HepG2 (cell line): ENCODE results near the gene CFAP100. TPM values are rescaled to one million over a fixed set of nuclear protein-coding genes. Genes with fewer than 3 reads are reported as not detected.

Experiments
- ATAC-seq: fragments of 200-7000 bp; cut with Tn5 transposase; 3 replicates; pipeline ENCODE4 v1.9.1; 2020; ENCODE audit warnings: mild to moderate bottlenecking, moderate library complexity
- BruUV-seq: library from RNA; stranded (reverse); fragments of 400-500 nt; replicated peaks from 2 replicates; lab custom pipeline; 2021; lab: Mats Ljungman, UMichigan
- CTCF ChIA-PET: fragments of 300-600 bp; formaldehyde crosslinking; extraction: SDS; loops from one replicate; lab custom pipeline; 2021; ENCODE audit warnings: low total read pairs, inconsistent platforms, low intra/inter-chr PET ratio; lab: Yijun Ruan, JAX
- POLR2A ChIA-PET: fragments of 350-600 bp; sonication (Branson Sonifier 250); formaldehyde crosslinking; loops from one replicate; lab custom pipeline; 2020; ENCODE audit warnings: antibody characterized with exemption, inconsistent platforms; lab: Yijun Ruan, JAX
- DNase-seq: peaks from one replicate; pipeline ENCODE4 v3.0.0-alpha.2; 2015; ENCODE audit warnings: low spot score
- FAIRE-seq: peaks from 3 replicates; lab custom pipeline; 2011; peaks lifted over from hg19 to GRCh38; lab: Jason Lieb, UNC
- H2AFZ ChIP-seq: one replicate; pipeline ENCODE4 v1.6.1; 2011; ENCODE audit warnings: low read length, inconsistent platforms
- H3K27ac ChIP-seq: fragments of 300-600 bp; 3 replicates; pipeline ENCODE4 v1.8.0; 2011; ENCODE audit warnings: mixed run types, mild to moderate bottlenecking, mixed read lengths, low read length, inconsistent platforms; ENCODE audit not compliant: insufficient read depth; ENCODE audit errors: extremely low read length
- H3K27me3 ChIP-seq, 2 experiments: fragments of 200-600 bp in 1 of 2; 2 replicates in 1 of 2; 3 replicates in 1 of 2; pipeline versions ENCODE4 v1.6.0 to v1.8.0; 2011; ENCODE audit warnings: low read length in 2 of 2, mild to moderate bottlenecking in 2 of 2, moderate library complexity in 2 of 2, inconsistent platforms in 1 of 2; ENCODE audit not compliant: insufficient read depth in 2 of 2, control insufficient read depth in 1 of 2
- H3K36me3 ChIP-seq, 2 experiments: fragments of 200-600 bp in 1 of 2; replicated peaks in 1 of 2; 2 replicates in 1 of 2; 3 replicates in 1 of 2; pipeline versions ENCODE4 v1.5.1 to v1.8.0; 2011; ENCODE audit warnings: low read length in 2 of 2, inconsistent platforms in 1 of 2; ENCODE audit not compliant: insufficient read depth in 2 of 2, control insufficient read depth in 1 of 2
- H3K4me1 ChIP-seq: 2 replicates; pipeline ENCODE4 v1.5.1; 2012; ENCODE audit warnings: low read length, inconsistent platforms; ENCODE audit not compliant: insufficient read depth
- H3K4me2 ChIP-seq: 2 replicates; pipeline ENCODE4 v1.6.0; 2011; ENCODE audit warnings: low read depth, low read length, inconsistent platforms
- H3K4me3 ChIP-seq, 3 experiments: fragments of 200-600 bp in 1 of 3; sonication (generic), shearing (Covaris generic) in 1 of 3; replicated peaks in 1 of 3; 2 replicates each; pipeline ENCODE4 v1.5.1; 2011 to 2016; ENCODE audit warnings: low read length in 3 of 3, inconsistent platforms in 2 of 3, low read depth in 2 of 3, mild to moderate bottlenecking in 2 of 3, control low read depth in 1 of 3, mixed read lengths in 1 of 3; ENCODE audit not compliant: insufficient read depth in 1 of 3
- H3K79me2 ChIP-seq: one replicate; pipeline ENCODE4 v1.6.1; 2011; ENCODE audit warnings: low read length, inconsistent platforms; ENCODE audit not compliant: insufficient read depth
- H3K9ac ChIP-seq: 2 replicates; pipeline ENCODE4 v1.6.0; 2011; ENCODE audit warnings: mild to moderate bottlenecking, low read depth, low read length, inconsistent platforms; ENCODE audit not compliant: insufficient read depth
- H3K9me3 ChIP-seq: 2 replicates; pipeline ENCODE4 v1.5.1; 2012; ENCODE audit warnings: mild to moderate bottlenecking, low read length
- H4K20me1 ChIP-seq: 2 replicates; pipeline ENCODE4 v1.6.0; 2011; ENCODE audit warnings: inconsistent platforms, mild to moderate bottlenecking, low read length, moderate library complexity; ENCODE audit not compliant: insufficient read depth
- EED ChIP-seq: sonication (generic); formaldehyde crosslinking; IDR thresholded peaks from 2 replicates; pipeline ENCODE4 v1.5.0; 2020; ENCODE audit warnings: mild to moderate bottlenecking, missing genetic modification reagents
- KAT2B ChIP-seq: fragments of 150-350 bp; IDR thresholded peaks from 2 replicates; pipeline ENCODE4 v1.6.1; 2014; ENCODE audit warnings: low read depth, low read length, borderline replicate concordance
- NR2F1 ChIP-seq, 2 experiments: fragments of 450-650 bp in 1 of 2; formaldehyde crosslinking in 1 of 2; IDR thresholded peaks; 2 replicates each; pipeline versions ENCODE4 v1.5.0 to v1.6.1; 2016 to 2020; ENCODE audit warnings: mild to moderate bottlenecking in 1 of 2, missing compliant biosample characterization in 1 of 2, missing genetic modification reagents in 1 of 2, moderate library complexity in 1 of 2
- ZNF317 ChIP-seq: sonication (generic); formaldehyde crosslinking; IDR thresholded peaks from 2 replicates; pipeline ENCODE4 v1.5.0; 2020; ENCODE audit warnings: mild to moderate bottlenecking, missing genetic modification reagents
- ZNF34 ChIP-seq: sonication (generic); formaldehyde crosslinking; IDR thresholded peaks from 2 replicates; pipeline ENCODE4 v1.4.0; 2020; ENCODE audit warnings: mild to moderate bottlenecking, missing genetic modification reagents, borderline replicate concordance
- ZNF776 ChIP-seq: sonication (generic); formaldehyde crosslinking; IDR thresholded peaks from 2 replicates; pipeline ENCODE4 v1.4.0; 2020; ENCODE audit warnings: mild to moderate bottlenecking, missing genetic modification reagents
- WGBS: methylation state at CpG from one replicate; pipeline ENCODE4 v1.1.6; 2017; ENCODE audit warnings: low lambda C conversion rate; 5-methylcytosine and 5-hydroxymethylcytosine counted together
- in situ Hi-C: cut with HindIII; loops from 2 replicates; pipeline ENCODE4 v1.10.0; 2017; ENCODE audit warnings: low pct_unique_long_range_greater_than_20kb; ENCODE audit not compliant: extremely low pct_ligation_motif_present
- intact Hi-C: fragments of 100-400 bp; cut with micrococcal nuclease; formaldehyde crosslinking; loops from one replicate; pipeline ENCODE4 v1.10.0; 2022; ENCODE audit not compliant: unreplicated experiment
- polyA plus RNA-seq, 8 experiments: library from polyadenylated mRNA; depleted of rRNA in 3 of 8; stranded (reverse) in 7 of 8; unstranded in 1 of 8; fragments of >200 nt; fragmentation: Illumina TruSeq in 4 of 8; extraction: Trizol in 4 of 8; gene quantifications; 2 replicates each; pipeline versions ENCODE4 v1.2.1 to v1.2.3, GENCODE V29; 2011 to 2016; ENCODE audit warnings: low read depth in 4 of 8, missing spikeins in 1 of 8, mixed read lengths in 1 of 8; ENCODE audit not compliant: insufficient read depth in 1 of 8
- total RNA-seq, 5 experiments: library from RNA; depleted of rRNA; stranded (reverse); fragments of >200 nt; fragmentation: Illumina TruSeq; extraction: Trizol; gene quantifications; 2 replicates each; pipeline ENCODE4 v1.2.3, GENCODE V29; 2016; ENCODE audit warnings: low read depth in 1 of 5
- TF ChIP-seq, protein P1 (sequence below): sonication (generic); formaldehyde crosslinking; IDR thresholded peaks from 2 replicates; pipeline ENCODE4 v1.4.0; 2020; ENCODE audit warnings: mild to moderate bottlenecking, missing genetic modification reagents, borderline replicate concordance

Gene CFAP100
- total and polyA plus RNA-seq, 2 of the 13 experiments (the other 11 are each of a cell fraction or from before 2014, with no cell fraction given), result 0.32 TPM; not detected in 1

DNA sequence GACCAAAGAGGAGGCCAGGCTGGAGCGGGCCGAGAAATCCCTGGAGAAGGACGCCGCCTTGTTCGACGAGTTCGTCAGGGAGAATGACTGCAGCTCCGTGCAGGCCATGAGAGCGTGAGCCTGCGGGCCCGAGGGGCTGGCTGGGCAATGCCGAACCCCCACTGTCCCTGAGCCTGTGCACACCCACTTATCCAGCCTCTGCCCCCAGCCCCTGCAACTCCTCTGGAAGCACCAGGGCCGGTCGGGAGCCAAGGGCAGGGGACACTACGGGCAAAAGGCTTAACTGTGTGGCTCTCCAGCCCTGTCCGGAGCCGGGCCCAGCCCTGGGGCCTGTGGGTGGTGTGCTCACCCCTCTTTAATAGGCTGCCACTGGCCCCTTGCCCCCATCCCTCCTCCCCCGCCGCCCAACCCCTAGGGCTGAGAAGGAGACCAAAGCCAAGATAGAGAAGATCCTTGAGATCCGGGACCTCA is 24.0 kb downstream of the CFAP100 start:
- no peak overlapping the region for H2AFZ ChIP-seq
- H3K4me3 ChIP-seq, result no peak overlapping the region
- no peak overlapping the region for H3K4me2 ChIP-seq
- DNase-seq, result no peak
- in situ Hi-C loops, result no loop called here
- H3K36me3 ChIP-seq, result no peaks in the 10 kb centered on the region
- H4K20me1 ChIP-seq, result no peaks in the 10 kb centered on the region
- BruUV-seq, result no TSS peak
- peaks cover 1 to 16% of the 10 kb centered on the region in 2 experiments; a peak in 4 of 5 replicates for H3K27me3 ChIP-seq
- WGBS, result 77% methylated on average over 11 of the region's 20 CpGs
- no peak overlapping the region for H3K9ac ChIP-seq
- no peak for FAIRE-seq
- ATAC-seq, result no peak
- POLR2A ChIA-PET, result no interaction called here
- H3K79me2 ChIP-seq, result no peaks in the 10 kb centered on the region
- TF ChIP-seq, protein P1, sequence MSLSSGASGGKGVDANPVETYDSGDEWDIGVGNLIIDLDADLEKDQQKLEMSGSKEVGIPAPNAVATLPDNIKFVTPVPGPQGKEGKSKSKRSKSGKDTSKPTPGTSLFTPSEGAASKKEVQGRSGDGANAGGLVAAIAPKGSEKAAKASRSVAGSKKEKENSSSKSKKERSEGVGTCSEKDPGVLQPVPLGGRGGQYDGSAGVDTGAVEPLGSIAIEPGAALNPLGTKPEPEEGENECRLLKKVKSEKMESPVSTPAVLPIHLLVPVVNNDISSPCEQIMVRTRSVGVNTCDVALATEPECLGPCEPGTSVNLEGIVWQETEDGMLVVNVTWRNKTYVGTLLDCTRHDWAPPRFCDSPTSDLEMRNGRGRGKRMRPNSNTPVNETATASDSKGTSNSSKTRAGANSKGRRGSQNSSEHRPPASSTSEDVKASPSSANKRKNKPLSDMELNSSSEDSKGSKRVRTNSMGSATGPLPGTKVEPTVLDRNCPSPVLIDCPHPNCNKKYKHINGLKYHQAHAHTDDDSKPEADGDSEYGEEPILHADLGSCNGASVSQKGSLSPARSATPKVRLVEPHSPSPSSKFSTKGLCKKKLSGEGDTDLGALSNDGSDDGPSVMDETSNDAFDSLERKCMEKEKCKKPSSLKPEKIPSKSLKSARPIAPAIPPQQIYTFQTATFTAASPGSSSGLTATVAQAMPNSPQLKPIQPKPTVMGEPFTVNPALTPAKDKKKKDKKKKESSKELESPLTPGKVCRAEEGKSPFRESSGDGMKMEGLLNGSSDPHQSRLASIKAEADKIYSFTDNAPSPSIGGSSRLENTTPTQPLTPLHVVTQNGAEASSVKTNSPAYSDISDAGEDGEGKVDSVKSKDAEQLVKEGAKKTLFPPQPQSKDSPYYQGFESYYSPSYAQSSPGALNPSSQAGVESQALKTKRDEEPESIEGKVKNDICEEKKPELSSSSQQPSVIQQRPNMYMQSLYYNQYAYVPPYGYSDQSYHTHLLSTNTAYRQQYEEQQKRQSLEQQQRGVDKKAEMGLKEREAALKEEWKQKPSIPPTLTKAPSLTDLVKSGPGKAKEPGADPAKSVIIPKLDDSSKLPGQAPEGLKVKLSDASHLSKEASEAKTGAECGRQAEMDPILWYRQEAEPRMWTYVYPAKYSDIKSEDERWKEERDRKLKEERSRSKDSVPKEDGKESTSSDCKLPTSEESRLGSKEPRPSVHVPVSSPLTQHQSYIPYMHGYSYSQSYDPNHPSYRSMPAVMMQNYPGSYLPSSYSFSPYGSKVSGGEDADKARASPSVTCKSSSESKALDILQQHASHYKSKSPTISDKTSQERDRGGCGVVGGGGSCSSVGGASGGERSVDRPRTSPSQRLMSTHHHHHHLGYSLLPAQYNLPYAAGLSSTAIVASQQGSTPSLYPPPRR (CRISPR knock-in tag), result no peak
- TF ChIP-seq ZNF34 (CRISPR knock-in tag), result no peak
- no peak for TF ChIP-seq EED (CRISPR knock-in tag)
- no peak for TF ChIP-seq KAT2B
- no peak for TF ChIP-seq ZNF317
- no peak for TF ChIP-seq ZNF776 (CRISPR knock-in tag)
- TF ChIP-seq NR2F1 (CRISPR knock-in tag; IDR thresholded peaks at IDR 0.05), result no peak
- peaks cover 33% of the 10 kb centered on the region for H3K4me1 ChIP-seq
- CTCF ChIA-PET, result no interaction called here
- intact Hi-C loops, result no loop called here
- no peaks in the 10 kb centered on the region for H3K9me3 ChIP-seq
- no peak overlapping the region for H3K27ac ChIP-seq
